ENCODE measurements around the gene HERC2.
"Not testable (repeated sequence)": the region's sequence is repeated elsewhere in the genome, so short reads cannot be mapped to it uniquely, and the experiment has no call there.

- TF ChIP-seq ZBTB33 (CRISPR knock-in tag; IDR thresholded peaks at IDR 0.05); POLR2A (conservative IDR thresholded peaks at IDR 0.05); KLF1 (tag; IDR thresholded peaks at IDR 0.05); RAD21 (CRISPR knock-in tag; conservative IDR thresholded peaks at IDR 0.05 in 1 of 2, IDR thresholded peaks at IDR 0.05 in 1 of 2); NFYB (IDR thresholded peaks at IDR 0.05; ENCODE audit: extremely low read depth, insufficient read length); MEF2A (IDR thresholded peaks at IDR 0.05; ENCODE audit: control insufficient read depth, low read depth, low read length); ELF1 (tag; IDR thresholded peaks at IDR 0.05): not testable (repeated sequence)
Measured at GRCh38 chr15:28227303-28227702, 94.7 kb downstream of the HERC2 start.
